HFFc6 (cell line): ENCODE results near the gene UPK1A. TPM values are rescaled to one million over a fixed set of nuclear protein-coding genes. Genes with fewer than 3 reads are reported as not detected.

Experiments used
- DNase-seq: peaks from one replicate; pipeline ENCODE4 v3.0.0-alpha.2; 2018
- H3K27ac Mint-ChIP-seq: 2 replicates; pipeline ENCODE4 v1.8.0; 2020; ENCODE audit warnings: mild to moderate bottlenecking, mixed read lengths
- H3K27me3 Mint-ChIP-seq: 2 replicates; pipeline ENCODE4 v1.8.0; 2021; ENCODE audit warnings: mild to moderate bottlenecking, moderate library complexity, mixed read lengths; ENCODE audit not compliant: insufficient read depth
- H3K36me3 Mint-ChIP-seq: 2 replicates; pipeline ENCODE4 v1.8.0; 2021; ENCODE audit warnings: low read depth, mixed read lengths
- H3K4me1 Mint-ChIP-seq: 2 replicates; pipeline ENCODE4 v1.8.0; 2020; ENCODE audit warnings: low read depth, mixed read lengths
- H3K4me3 Mint-ChIP-seq: 2 replicates; pipeline ENCODE4 v1.8.0; 2020; ENCODE audit warnings: mild to moderate bottlenecking, moderate library complexity, mixed read lengths
- H3K9me3 Mint-ChIP-seq: 2 replicates; pipeline ENCODE4 v1.8.0; 2020; ENCODE audit warnings: mild to moderate bottlenecking, mixed read lengths
- total RNA-seq, 6 experiments: library from RNA; stranded (reverse); fragmentation: NEBNext Ultra II Directional; extraction: Animal tissue kit (Norgen Biotek cat#: 25700); gene quantifications; 2 replicates in 1 of 6; 3 replicates in 5 of 6; pipeline ENCODE4 v1.2.3, GENCODE V29; 2021
- TF ChIP-seq, protein P1 (sequence below): fragments of 200-600 bp; sonication (generic); IDR thresholded peaks from 2 replicates; pipeline ENCODE4 v1.5.0; 2021; ENCODE audit warnings: antibody characterized with exemption, mild to moderate bottlenecking

Gene UPK1A
- total RNA-seq, 6 experiments from 2014 or later: 0.18 TPM; not detected in 5

DNA sequence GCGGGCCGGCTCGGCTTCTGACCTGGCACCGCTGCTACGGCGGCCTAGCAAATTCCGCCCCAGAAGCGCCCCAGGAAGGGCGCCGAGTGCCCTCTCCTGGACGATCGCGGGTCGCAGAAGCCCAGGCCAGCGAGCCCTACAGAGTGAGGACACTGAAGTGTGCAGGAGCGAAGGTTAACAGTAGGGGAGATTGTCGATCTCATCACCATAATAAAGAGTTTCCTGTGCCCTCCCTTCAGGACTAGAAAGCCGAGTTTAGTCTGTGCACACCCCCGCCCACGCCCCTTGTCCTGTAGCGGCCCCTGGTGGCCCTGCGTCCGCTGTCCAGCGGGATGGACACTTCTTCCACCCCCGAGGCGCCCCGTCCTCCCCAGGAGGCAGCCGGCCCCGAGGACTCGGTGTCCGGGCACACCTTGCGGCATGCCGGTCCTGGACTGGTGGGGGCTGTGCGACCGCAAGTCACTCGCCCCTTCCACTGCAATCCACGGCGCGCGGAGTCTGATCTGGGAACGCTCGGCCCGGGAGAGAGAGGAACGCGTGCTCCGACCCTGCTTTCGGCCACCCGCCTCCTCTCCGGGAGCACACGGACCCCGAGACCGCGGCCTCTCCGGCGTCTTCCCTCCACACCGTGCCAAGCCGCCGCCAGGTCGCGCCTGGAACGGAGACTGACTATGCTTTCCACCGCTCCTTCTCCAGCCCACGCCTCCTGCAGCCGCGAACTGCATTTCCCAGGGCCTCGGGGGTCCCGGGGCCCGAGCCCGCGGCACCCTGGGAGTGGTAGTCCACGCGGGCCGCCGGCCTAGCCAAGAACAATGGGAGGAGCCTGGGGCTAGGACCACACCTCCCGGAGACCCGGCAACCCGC, 50.7 kb downstream of the UPK1A start:
- H3K4me3 Mint-ChIP-seq: peak overlapping the region; percentile 91
- TF ChIP-seq, protein P1, sequence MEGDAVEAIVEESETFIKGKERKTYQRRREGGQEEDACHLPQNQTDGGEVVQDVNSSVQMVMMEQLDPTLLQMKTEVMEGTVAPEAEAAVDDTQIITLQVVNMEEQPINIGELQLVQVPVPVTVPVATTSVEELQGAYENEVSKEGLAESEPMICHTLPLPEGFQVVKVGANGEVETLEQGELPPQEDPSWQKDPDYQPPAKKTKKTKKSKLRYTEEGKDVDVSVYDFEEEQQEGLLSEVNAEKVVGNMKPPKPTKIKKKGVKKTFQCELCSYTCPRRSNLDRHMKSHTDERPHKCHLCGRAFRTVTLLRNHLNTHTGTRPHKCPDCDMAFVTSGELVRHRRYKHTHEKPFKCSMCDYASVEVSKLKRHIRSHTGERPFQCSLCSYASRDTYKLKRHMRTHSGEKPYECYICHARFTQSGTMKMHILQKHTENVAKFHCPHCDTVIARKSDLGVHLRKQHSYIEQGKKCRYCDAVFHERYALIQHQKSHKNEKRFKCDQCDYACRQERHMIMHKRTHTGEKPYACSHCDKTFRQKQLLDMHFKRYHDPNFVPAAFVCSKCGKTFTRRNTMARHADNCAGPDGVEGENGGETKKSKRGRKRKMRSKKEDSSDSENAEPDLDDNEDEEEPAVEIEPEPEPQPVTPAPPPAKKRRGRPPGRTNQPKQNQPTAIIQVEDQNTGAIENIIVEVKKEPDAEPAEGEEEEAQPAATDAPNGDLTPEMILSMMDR: peak; percentile 94
- peaks cover 8% of the 10 kb centered on the region; the same call in 1 of the 2 replicates for H3K36me3 Mint-ChIP-seq
- H3K27ac Mint-ChIP-seq: peak overlapping the region; percentile 92
- DNase-seq: peak; percentile 76
- peaks cover 6% of the 10 kb centered on the region; the same call in 1 of the 2 replicates for H3K27me3 Mint-ChIP-seq
- H3K9me3 Mint-ChIP-seq: no peaks in the 10 kb centered on the region
- peaks cover 22% of the 10 kb centered on the region for H3K4me1 Mint-ChIP-seq

DNA sequence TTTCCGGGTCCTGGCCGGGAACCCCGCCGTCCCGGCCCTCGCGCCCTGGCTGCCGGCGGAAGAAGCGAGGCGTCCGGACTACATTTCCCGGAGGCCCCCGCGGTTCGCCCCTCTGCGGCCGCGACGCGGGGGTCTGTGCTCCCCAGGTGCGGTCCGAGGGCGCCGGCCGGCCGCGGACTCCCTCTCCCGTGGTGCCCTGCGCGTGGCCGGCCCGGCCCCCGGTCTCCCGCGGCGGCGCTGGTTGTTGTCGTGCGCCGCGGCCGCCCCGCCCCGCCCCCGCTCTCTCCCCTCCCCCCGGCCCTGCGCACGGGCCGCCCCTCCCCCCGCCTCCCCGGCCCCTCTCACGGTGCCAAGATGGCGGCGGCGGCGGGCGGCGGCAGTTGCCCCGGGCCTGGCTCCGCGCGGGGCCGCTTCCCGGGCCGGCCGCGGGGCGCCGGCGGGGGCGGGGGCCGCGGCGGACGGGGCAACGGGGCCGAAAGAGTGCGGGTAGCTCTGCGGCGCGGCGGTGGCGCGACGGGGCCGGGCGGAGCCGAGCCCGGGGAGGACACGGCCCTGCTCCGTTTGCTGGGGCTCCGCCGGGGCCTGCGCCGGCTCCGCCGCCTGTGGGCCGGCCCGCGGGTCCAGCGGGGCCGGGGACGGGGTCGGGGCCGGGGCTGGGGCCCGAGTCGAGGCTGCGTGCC, 51.5 kb downstream of the UPK1A start, which contains the start of gene KMT2B:
Gene KMT2B (plus strand): TSS at position 339 of the 680 bp plus-strand sequence. CDS start 16 bp downstream, at position 355.
- TF ChIP-seq, protein P1: no peak
- Mint-ChIP-seq H3K9me3 (no peaks in the 10 kb centered on the region), H3K27me3 (peaks cover 3% of the 10 kb centered on the region; the same call in 1 of the 2 replicates), H3K36me3 (peaks cover 8% of the 10 kb centered on the region; the same call in 1 of the 2 replicates), H3K4me1 (peaks cover 22% of the 10 kb centered on the region), H3K4me3 (peak within 1 kb of the TSS; percentile 95), H3K27ac (peak within 1 kb of the TSS; percentile 92)
- peak; percentile 93 for DNase-seq

DNA sequence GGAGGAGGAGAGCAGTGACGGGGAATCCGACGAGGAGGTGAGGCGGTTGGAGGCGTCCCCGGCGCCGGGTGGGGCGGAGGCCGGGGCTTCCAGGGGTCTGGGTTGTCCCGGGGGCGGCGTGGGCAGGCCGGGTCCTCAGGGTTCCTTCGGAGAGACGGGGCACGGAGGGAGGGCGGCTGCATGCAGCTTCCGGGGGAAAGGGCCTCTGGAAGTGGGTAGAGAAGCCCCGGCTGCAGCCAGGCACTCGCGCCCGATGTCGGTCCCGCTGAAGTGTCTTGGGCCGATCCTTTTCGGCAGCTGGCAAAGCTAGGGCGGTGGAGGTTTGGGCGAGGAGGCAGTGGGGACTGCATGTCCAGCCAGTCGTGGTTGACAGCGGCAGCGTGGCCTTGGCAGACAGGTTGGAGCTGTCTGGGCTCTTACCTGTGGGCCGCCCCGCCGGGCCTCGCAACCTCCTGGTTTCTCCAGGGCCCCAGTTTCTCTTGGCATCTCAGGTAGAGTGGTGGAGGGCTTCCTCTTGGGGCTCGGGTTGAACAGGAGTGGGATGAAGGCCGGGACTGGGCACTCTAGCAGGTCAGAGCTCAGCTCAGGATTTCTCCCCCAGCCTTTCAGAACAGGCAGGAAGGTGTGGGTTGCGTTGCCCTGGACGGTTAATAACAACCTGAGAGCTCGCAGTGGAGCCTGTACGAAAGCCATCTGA, 52.2 kb downstream of the UPK1A start:
- DNase-seq: no peak
- Mint-ChIP-seq H3K27ac (peak overlapping the region; percentile 84), H3K36me3 (peaks cover 8% of the 10 kb centered on the region; the same call in 1 of the 2 replicates), H3K9me3 (no peaks in the 10 kb centered on the region), H3K27me3 (peaks cover 3% of the 10 kb centered on the region; the same call in 1 of the 2 replicates), H3K4me3 (peak overlapping the region; percentile 95), H3K4me1 (peaks cover 22% of the 10 kb centered on the region)
- TF ChIP-seq, protein P1: no peak

DNA sequence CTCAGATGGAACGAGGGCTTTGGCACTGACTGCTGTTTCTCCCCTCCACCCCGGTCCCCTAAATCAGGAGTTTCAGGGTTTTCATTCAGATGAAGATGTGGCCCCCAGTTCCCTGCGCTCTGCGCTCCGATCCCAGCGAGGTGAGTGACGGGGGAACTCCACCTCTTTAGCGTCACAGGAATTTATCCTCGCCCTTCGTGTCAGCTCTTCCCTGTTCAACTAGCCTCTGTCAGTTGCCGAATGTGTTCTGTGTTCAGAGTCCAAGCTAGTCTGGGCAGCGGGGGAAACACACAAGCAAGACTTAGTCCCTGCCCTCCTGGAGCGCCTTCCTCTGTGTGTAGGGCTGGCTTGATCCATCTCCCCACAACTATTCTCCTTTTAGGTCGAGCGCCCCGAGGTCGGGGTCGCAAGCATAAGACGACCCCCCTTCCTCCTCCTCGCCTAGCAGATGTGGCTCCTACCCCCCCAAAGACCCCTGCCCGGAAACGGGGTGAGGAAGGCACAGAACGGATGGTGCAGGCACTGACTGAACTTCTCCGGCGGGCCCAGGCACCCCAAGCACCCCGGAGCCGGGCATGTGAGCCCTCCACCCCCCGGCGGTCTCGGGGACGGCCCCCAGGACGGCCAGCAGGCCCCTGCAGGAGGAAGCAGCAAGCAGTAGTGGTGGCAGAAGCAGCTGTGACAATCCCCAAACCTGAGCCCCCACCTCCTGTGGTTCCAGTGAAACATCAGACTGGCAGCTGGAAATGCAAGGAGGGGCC, 53.3 kb downstream of the UPK1A start:
- DNase-seq: no peak
- H3K27me3 Mint-ChIP-seq: peaks cover 3% of the 10 kb centered on the region; the same call in 1 of the 2 replicates
- peak overlapping the region; percentile 95 for H3K4me3 Mint-ChIP-seq
- TF ChIP-seq, protein P1: no peak
- H3K4me1 Mint-ChIP-seq: peaks cover 22% of the 10 kb centered on the region
- H3K27ac Mint-ChIP-seq: peak overlapping the region; percentile 84
- no peaks in the 10 kb centered on the region for H3K9me3 Mint-ChIP-seq
- H3K36me3 Mint-ChIP-seq: peaks cover 8% of the 10 kb centered on the region; the same call in 1 of the 2 replicates
